ENCODE data around the gene SRCAP.

SRCAP gene

GRCh38 chr16:30778549-30779244 lies 79.7 kb downstream of the SRCAP start:
- no peak for DNase-seq

- DNase-seq: no peak
Observed at GRCh38 chr16:30779596-30779995, 80.6 kb downstream of the SRCAP start.

- no peak for DNase-seq
Observed at GRCh38 chr16:30780021-30780420, 81.0 kb downstream of the SRCAP start.

- no peak for DNase-seq
Observed at GRCh38 chr16:30780549-30780948, 81.6 kb downstream of the SRCAP start.

- no peak for DNase-seq
Observed at GRCh38 chr16:30782486-30783279, 83.7 kb downstream of the SRCAP start.

- DNase-seq: no peak
Observed at GRCh38 chr16:30783280-30784109, 84.5 kb downstream of the SRCAP start.

GRCh38 chr16:30784215-30784614 lies 85.2 kb downstream of the SRCAP start:
- no peak for DNase-seq

GRCh38 chr16:30785126-30786106 lies 86.4 kb downstream of the SRCAP start:
- DNase-seq: no peak

- no peak for DNase-seq
Observed at GRCh38 chr16:30786115-30786935, 87.4 kb downstream of the SRCAP start.

- DNase-seq: peak; percentile 4
Observed at GRCh38 chr16:30786936-30787612, 88.1 kb downstream of the SRCAP start, which contains the start of gene ZNF629. Gene ZNF629 (minus strand): TSS chr16:30787205. CDS start chr16:30784482, 2,723 bp downstream.

GRCh38 chr16:30787613-30788378 lies 88.8 kb downstream of the SRCAP start:
- no peak for DNase-seq
